ENCODE results near the gene TANGO2.
"Not testable (repeated sequence)": the region's sequence is repeated elsewhere in the genome, so short reads cannot be mapped to it uniquely, and the experiment has no call there.

Gene TANGO2

DNA sequence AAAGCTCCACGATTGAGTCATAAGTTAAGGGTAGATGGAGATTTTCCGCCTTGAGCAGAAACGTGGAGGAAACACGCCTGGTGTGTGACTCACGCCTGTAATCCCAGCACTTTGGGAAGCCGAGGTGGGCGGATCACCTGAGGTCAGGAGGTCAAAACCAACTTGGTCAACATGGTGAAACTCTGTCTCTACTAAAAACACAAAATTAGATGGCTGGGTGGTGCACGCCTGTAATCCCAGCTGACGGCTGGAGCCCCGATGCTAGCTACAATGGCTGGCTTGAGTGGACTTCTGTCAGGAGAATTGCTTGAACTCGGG lies 41.8 kb downstream of the TANGO2 start:
- no peak for DNase-seq (ENCODE audit: low read depth, low spot score)

DNA sequence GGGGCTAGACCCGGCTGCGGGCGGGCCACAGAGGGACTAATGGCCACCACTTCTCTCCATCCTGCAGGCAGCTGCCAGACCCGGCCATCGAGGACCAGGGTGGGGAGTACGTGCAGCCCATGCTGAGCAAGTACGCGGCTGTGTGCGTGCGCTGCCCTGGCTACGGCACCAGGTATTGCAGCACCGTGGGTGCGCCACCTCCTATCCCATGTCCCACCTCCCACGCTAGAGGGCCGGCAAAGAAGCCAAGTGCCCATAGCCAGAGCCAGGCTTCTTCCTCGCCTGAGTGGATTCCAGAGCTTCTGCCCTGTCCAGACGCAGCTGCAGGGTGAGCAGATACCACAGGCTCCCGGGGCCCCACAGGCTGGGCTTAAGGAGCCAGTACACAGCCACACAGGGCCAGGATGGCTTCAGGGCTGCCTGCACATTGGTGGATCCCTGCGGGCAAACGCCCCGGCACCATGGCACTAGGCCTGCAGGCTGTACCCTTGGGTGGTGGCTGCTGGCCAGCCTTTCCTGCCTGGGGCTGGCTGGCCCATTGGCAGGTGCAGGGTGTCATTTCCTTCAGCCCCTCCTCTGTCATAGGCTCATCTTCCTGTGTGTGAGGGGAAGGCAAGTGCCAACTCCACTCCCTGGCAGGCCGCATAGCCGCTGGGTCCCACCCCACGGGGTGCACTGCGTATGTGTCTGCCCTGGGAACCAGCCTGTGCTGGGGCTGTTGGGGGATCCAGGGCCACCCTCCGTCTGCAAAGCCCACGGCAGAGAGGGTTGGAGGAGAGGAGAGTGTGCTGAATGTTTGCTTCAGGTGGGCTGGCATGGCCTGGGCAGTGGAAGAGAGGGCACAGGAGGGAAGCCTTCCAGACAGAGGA lies 42.6 kb downstream of the TANGO2 start:
- DNase-seq (ENCODE audit: low read depth, low spot score), result no peak

DNA sequence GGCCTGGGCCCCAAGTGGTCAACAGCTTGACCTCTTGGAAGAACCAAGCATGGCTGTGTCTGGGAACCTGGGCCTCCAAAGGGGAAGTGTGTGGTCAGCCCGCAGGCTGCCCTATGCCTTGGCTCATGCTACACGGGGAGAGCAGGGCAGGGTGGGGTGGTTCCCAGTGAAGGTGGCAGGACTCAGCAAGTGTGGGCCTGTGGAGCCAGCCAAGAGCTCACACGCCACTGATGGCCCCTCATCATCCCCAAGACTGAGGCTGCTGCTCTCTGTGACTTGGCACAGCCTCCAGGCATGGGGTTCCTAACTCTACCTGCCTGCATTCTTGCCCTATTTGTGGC lies 43.2 kb downstream of the TANGO2 start:
- DNase-seq (ENCODE audit: low read depth, low spot score), result no peak

DNA sequence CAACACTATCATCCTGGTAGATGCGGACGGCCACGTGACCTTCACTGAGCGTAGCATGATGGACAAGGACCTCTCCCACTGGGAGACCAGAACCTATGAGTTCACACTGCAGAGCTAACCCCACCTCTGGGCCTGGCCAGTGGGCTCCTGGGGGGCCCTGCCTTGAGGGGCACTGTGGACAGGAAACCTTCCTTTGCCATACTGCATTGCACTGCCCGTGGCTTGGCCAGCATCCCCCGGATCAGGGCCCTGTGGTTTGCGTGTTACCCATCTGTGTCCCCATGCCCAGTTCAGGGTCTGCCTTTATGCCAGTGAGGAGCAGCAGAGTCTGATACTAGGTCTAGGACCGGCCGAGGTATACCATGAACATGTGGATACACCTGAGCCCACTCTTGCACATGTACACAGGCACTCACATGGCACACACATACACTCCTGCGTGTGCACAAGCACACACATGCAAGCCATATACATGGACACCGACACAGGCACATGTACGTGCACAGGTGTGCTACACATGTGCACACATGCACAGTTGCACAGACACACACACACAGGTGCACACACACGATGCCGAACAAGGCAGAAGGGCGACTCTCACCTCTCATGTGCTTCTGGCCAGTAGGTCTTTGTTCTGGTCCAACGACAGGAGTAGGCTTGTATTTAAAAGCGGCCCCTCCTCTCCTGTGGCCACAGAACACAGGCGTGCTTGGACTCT lies 43.8 kb downstream of the TANGO2 start:
- DNase-seq (ENCODE audit: low read depth, low spot score), result no peak

DNA sequence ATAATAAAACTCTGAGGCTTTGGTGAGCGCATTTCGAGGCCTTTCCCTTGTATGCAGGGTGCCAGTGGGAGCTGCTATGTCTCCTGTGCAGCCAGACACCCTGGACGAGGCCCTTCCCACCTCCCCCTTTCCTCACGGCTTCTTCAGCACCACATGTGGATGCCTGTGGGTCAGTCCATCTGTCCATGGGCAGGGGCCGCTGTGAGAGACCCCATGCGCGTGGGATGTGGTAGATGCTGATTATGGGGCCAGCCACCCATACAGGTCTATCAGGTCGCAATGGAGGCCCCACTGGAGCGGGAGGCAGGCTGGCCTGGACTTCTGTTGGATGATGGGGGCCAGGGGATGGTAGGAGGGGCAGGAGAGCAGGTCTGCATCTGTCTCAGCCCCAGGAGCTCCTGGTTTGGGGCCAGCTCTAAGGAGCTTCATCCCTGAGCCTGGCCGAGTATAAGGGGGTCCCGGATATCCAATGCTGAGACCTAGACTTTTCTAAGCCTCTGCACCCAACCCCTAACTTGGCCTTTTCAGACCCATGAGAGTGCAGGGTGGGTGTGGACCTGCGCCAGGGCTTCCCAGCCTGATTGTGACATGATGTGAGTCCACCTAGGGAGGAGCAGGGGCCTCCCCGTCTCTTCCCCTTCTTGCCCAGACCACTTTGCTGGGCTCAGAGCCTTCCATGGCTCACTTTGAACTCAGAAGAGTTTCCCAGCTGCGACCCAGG lies 45.1 kb downstream of the TANGO2 start:
- DNase-seq (ENCODE audit: low read depth, low spot score), result no peak

DNA sequence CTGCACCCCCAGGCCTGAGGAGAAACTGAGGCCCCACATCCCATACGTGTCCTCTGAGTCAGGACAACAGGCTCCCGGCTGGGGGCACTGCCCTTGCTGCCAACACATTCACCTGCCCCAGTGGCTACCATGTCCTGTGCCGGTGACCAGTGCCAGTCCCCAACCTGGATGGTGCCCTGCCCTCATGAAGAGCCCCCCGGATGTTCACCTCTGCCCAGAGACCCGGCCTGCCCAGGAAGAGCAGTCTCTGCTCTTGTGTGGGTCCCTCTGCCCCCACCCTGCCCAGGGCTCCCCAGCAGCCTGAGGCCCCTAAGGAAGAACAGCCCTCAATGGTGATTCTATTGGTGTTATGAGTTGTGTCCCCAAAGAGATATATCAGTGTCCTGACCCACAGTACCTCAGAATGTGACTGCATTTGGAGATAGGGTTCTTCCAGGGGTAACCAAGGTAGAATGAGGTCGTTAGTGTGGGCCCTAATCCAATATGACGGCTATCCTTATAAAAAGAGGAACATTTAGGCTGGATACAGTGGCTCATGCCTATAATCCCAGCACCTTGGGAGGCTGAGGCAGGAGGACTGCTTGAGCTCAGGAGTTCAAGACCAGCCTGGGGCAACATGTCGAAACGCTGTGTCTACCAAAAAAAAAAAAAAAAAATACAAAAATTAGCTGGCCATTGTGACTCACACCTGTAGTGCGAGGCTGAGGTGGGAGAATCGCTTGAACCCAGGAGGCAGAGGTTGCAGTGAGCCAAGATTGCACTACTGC lies 45.9 kb downstream of the TANGO2 start:
- DNase-seq (ENCODE audit: low read depth, low spot score), result no peak

DNA sequence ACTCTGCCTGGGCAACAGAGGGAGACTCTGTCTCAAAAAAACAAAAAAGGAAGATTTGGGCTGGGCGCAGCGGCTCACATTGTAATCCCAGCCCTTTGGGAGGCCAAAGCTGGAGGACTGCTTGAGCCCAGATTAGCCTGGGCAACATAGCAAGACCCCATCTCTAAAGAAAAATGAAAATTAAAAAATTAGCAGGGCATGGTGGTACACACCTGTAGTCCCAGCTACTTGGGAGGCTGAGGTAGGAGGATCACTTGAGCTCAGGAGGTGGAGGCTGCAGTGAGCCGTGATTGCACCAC lies 46.4 kb downstream of the TANGO2 start:
- not testable (repeated sequence) for DNase-seq (ENCODE audit: low read depth, low spot score)

DNA sequence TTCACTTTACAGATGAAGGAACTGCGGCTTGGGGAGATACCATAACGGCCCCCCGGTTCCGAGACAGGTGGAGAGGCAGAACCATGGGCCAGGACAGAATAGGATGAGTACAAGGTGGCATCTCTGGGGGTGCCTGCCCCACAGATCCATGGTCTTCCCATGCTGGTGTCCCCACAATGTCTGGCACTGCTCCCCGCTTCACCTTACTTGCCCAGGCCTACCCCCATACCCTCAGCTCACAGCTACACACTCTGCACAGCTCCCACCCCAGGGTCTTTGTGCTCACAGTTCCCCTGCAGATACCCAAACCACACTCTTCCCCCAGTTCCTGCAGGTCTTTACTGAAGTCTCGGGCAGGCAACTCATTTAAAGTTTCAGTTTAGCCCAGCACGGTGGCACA lies 47.7 kb downstream of the TANGO2 start:
- no peak for DNase-seq (ENCODE audit: low read depth, low spot score)

DNA sequence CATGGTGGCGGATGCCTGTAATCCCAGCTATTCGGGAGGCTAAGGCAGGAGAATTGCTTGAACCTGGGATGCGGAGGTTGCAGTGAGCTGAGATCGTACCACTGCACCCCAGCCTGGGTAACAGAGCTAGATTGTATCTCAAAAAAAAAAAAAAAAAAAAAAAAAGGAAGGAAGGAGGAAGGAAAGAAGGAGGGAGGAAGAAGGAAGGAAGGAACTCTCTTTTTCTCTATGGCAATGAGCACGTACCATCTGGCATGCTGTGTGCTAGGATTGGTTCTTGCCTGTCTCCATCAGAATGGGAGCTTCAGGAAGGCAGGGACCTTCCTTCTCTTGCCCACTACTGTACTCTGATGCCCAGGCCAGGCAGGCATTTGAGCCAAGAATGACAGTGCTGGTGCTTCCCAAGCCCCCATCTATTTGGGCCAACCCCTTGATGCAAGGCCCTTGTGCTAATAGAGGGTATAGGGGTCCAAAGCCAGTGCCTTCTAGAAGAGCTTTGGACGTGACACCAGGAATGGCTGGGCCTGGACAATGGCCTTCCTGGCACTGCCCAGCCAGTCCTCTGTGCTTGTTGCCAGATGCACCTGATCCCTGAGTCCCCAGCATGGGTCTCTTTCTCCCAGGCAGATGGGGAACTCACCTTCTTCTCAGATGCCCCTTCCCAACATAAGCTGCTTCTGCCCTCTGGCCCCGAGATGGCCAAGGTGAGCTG lies 48.6 kb downstream of the TANGO2 start:
- DNase-seq (ENCODE audit: low read depth, low spot score), result no peak

DNA sequence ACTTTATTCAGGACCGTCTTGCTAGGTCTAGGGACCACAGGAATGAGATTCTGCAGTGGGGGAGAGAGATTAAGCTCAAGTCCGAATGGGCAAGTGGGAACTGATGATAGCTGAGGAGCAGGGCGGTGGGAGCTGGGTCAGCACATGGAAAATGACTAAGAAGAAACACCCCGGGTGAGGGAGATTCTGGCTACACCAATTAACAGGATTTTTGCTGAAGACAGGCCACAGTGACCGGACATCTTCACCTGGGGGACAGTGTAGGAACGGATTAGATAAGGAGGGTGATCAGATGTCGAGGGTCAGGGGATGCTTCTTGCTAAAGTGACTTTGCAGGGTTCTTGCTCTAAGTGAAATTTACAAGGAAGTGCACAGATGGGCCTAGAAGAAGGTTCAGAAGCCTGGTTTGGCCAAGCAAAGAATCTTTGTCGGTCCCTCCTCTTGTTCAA lies 50.6 kb downstream of the TANGO2 start:
- no peak for DNase-seq (ENCODE audit: low read depth, low spot score)

DNA sequence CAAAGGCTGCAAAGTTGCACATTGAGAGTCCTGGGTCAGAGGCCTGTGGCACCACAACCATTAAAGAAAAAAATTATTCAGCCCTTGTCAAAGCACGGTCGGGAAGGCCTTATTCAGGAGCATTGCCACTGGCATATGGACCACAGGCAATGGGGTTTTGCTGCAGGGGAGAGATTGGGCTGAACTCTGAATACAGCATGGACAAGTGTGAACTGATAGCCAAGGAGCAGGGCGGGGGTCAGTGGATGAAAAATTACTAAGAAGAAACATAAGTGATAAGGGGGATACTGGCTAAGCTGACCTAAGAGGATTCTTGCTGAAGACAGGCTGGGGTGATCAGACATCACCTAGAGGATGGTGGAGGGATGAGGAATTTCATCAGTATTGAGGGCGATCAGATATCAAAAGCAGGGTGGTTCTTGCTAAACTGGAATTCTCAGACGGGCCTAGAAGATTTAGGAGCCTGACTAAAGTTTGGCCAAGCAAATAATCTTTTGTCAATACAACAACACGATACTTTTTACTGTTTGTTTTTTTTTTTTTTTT lies 55.8 kb downstream of the TANGO2 start:
- no peak for DNase-seq (ENCODE audit: low read depth, low spot score)

DNA sequence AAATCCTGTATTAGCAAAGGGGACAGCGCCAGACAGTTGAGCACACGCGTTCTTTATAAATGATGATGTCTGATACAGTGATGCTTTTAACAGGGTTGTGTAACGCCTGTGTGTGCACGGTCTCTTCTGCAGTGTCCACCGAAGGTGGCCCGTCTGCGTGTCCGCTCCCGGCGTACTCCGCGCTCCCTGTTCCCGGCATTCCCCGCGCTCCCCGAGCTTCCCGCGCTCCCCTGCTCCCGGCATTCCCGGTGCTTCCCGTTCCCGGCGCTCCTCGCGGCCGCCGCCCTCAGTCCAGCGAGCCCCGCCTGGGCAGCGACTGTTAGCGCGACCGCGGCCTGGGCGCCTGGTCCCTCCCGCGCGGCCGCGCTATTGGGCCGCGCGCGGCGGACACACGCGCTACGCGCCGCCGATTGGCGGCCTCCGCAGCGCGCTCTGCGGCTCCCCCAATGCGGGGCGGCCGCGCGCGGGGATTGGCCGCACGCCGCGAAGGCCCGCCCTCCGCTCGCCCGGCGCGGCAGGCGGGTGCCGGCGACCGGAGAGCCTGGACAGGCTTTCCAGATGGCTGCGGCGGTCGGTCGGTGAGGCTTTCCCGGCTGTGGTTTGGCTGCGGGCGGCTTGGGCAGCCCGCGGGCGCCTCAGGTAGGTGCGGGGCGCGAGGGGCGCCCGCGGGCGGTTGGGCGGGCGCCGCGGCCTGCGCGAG lies 59.0 kb downstream of the TANGO2 start, which contains the start of gene DGCR8:
TSS of gene DGCR8 (plus strand) at position 497 of the 700 bp plus-strand sequence. CDS start 5,723 bp downstream, outside the sequence.
- DNase-seq (ENCODE audit: low read depth, low spot score), result peak; percentile 55

DNA sequence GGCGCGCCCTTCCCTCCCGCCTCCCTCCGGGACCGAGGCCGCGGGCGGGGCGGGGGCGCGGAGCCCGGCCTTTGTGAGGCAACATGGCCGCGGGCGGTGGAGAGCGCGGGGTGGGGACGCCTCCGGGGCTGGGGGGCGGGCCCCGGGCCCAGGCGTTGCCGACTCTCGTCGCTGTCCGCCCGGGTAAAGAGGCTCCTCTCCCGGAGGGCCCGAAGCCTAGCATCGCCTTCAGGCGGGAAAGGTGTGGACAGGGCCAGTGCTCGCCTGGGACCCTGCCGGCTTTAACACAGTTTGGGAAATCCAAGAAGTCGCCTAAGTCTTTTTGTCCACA lies 59.5 kb downstream of the TANGO2 start:
- peak; percentile 42 for DNase-seq (ENCODE audit: low read depth, low spot score)

DNA sequence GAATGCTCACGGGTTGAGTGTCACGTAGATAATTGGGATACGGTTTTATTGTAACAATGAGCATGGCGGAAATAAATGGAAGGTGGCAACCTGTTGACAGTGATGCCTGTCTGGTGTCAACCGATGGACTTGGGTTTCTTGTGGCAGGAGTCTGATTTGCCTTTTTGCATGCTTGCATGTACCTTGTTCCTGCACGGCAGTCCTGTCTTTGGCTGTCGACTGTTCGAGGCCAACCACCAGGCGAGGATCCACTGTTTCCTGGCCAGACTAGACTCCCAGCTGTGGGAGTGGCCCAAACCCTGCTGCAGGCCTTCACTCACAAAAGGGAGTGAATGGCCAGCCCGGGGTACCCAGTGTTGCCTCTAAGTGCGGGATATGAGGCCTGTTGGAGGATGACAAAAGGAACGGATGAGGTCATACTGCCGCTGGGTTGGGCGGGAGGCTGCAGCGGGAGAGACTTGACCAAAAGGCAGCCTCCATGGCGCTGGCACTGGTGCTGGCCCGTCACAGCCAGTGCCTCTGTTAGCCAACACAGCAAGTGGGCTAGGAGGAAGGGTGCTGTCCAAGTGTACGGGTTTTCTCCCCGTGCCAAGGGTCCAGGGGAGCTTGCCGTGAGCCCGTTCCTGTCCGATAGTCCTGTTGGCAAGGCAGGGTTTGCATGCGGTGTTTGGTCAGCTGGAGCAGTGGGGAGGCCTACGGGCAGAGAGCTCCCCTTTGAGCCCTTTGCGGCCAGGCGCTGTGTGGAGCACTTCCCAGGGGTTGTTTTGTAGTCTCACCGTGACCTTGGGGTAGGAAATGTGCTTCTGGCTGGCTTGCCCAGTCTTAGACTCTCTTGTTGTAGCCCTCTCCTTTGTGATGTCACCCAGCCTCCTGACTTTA lies 60.1 kb downstream of the TANGO2 start:
- no peak for DNase-seq (ENCODE audit: low read depth, low spot score)

DNA sequence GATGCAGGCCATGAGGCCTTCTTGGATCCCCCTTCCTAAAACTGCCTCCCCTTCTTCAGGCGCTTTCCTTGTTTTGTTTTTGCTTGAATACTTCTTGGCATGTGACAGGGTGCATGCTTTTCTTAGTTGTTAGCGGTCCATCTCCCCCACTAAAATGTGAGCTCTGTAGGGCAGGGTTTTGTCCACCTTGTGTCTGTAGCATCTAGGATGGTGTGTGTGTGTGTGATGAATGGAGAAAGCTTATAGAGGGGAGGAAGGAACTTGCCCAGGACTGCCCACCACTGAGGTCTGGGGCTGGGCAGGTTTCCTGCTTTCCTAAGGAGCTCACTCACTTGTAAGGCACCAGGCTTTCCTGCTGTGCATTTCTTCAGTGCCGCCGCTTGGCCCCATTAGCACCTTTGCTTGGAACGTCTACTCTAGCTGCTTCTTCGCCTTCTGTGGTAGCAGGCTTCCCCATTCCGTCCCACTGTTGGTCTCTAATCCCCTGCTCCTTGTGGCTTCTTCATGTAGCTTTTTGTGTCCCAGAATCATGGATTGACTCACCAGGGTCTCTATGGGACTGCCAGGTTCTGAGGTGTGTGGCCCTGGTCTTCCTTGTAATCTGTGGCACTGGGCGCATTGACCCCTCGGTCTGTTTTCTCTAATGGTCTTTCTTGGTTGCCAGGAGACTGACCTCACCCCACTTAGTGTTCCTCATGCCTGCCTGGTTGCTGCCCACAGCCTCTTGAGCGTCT lies 62.4 kb downstream of the TANGO2 start:
- DNase-seq (ENCODE audit: low read depth, low spot score), result no peak

DNA sequence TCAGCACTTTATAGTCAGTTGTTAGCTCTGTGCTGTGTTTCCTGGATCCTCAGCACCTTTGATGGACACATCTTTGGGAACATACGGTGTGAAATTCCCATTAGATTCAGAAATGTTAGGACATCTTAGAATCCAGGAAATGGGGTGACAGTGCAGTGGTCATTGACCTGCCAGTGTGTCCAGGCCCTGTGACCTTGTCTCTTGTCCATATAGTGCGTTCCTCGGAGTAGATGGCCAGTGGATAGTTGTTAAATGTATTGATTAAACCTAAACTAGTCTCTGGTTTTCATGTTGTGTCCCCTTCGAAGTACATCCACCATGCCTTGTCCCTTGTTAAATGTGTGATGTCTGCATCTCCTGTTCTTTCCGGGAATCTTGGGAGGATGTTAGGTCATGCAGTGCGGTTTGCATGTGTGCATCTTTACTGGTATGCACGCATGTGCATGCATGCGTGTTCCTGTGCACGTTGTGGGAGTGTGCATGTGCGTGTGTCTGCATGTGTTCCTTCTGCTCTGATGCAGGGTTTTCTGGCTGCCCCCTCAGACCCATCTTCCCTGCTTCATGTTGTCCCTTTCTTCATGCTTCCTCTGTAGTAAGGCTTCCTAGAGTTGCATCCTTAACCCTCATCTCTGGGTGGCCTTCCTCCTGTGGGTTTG lies 63.1 kb downstream of the TANGO2 start:
- DNase-seq (ENCODE audit: low read depth, low spot score), result no peak

DNA sequence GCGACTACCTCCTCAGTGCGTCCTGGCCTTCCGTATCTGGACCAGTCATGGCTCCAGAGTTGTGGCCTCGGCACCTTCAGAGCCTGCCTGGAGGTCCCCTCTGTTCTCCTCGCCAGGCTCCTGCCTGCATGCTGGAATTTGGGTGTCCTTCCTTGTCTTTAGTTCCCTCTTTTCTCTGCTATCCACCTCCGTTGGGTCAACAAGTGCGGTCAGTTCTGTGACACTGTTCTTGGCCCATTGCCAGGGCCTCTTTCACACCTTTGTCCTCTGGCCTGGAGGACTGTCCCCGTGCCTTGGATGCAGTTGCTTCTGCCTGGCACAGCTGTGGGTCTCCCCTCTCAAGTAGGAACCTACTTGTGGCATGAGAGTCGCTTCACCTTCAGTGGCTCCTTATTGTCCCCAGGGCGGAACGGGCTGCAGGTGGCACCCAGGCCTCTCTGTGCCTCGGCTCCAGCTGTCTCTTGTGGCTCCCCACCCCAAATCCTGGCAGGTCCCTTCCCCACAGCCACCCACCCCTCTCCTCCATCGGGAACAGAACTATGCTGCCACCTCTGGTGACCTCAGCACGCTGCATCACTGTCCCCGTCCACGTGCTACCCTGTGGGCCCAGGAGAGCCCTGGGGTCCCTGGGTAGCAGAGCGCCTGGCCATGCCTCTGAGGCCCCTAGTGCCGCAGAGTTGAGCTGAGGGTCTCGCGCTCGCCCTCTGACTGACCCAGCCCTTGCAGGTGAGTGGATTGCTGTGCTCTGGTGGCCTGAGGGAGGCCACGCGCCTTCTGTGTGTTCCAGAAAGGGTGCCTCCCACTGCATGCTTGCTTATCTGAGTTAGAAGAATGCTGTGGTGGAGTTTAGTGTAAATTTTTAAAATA lies 63.9 kb downstream of the TANGO2 start:
- DNase-seq (ENCODE audit: low read depth, low spot score), result no peak

Data from activated CD4-positive, CD25-positive, alpha-beta regulatory T cell treated with anti-CD3 and anti-CD28 coated beads, Interleukin-2, amount 50 U/mL, for 16 hours (primary cell).